GM19463 (cell line): Measurements from ENCODE around the gene KRTAP4-6.
"Not testable (repeated sequence)": the region's sequence is repeated elsewhere in the genome, so short reads cannot be mapped to it uniquely, and the experiment has no call there.

Source experiments
- ATAC-seq: cut with Tn5 transposase; IDR thresholded peaks from one replicate; pipeline ENCODE4 v1.9.1; 2021; ENCODE audit warnings: mild to moderate bottlenecking, moderate library complexity; ENCODE audit not compliant: unreplicated experiment

KRTAP4-6 gene

GRCh38 chr17:41140360-41141131 is at the start of gene KRTAP4-6:
Gene KRTAP4-6, minus strand, starts transcription at chr17:41140544. Its CDS starts 57 bp downstream, at chr17:41140487.
- ATAC-seq: no peak

GRCh38 chr17:41189837-41190318 is 49.5 kb upstream of the KRTAP4-6 start, which contains the start of gene KRTAP9-1:
Gene KRTAP9-1, plus strand, starts transcription at chr17:41189887. Its CDS starts 0 bp downstream, at chr17:41189887.
- not testable (repeated sequence) for ATAC-seq

- ATAC-seq: no peak
Observed at GRCh38 chr17:41186872-41187271, 46.5 kb upstream of the KRTAP4-6 start.

- no peak for ATAC-seq
Observed at GRCh38 chr17:41185001-41185400, 44.7 kb upstream of the KRTAP4-6 start.

- no peak for ATAC-seq
Observed at GRCh38 chr17:41184480-41184961, 44.2 kb upstream of the KRTAP4-6 start, which contains the start of gene KRTAP4-1. Gene KRTAP4-1, minus strand, starts transcription at chr17:41184911. Its CDS starts 57 bp downstream, at chr17:41184854.

- no peak for ATAC-seq
Observed at GRCh38 chr17:41178843-41179616, 38.7 kb upstream of the KRTAP4-6 start.

- ATAC-seq: no peak
Observed at GRCh38 chr17:41178341-41178740, 38.0 kb upstream of the KRTAP4-6 start.

- no peak for ATAC-seq
Observed at GRCh38 chr17:41177727-41178271, 37.5 kb upstream of the KRTAP4-6 start, which contains the start of gene KRTAP4-2. Gene KRTAP4-2, minus strand, starts transcription at chr17:41178221. Its CDS starts 57 bp downstream, at chr17:41178164.

- ATAC-seq: no peak
Observed at GRCh38 chr17:41176744-41177387, 36.5 kb upstream of the KRTAP4-6 start.

GRCh38 chr17:41171886-41172285 is 31.5 kb upstream of the KRTAP4-6 start:
- no peak for ATAC-seq

- no peak for ATAC-seq
Observed at GRCh38 chr17:41168121-41168520, 27.8 kb upstream of the KRTAP4-6 start, which contains the start of gene KRTAP4-3. Gene KRTAP4-3, minus strand, starts transcription at chr17:41168221. Its CDS starts 49 bp downstream, at chr17:41168172.

- no peak for ATAC-seq
Observed at GRCh38 chr17:41167561-41167960, 27.2 kb upstream of the KRTAP4-6 start.

- ATAC-seq: no peak
Observed at GRCh38 chr17:41163828-41164227, 23.5 kb upstream of the KRTAP4-6 start.

GRCh38 chr17:41160648-41161047 is 20.3 kb upstream of the KRTAP4-6 start, which contains the start of gene KRTAP4-4:
Gene KRTAP4-4, minus strand, starts transcription at chr17:41160748. Its CDS starts 57 bp downstream, at chr17:41160691.
- no peak for ATAC-seq

- not testable (repeated sequence) for ATAC-seq
Observed at GRCh38 chr17:41160190-41160589, 19.8 kb upstream of the KRTAP4-6 start.

- ATAC-seq: no peak
Observed at GRCh38 chr17:41153856-41154255, 13.5 kb upstream of the KRTAP4-6 start.

- no peak for ATAC-seq
Observed at GRCh38 chr17:41151525-41151924, 11.2 kb upstream of the KRTAP4-6 start.

GRCh38 chr17:41150026-41150425 is 9.7 kb upstream of the KRTAP4-6 start:
- ATAC-seq: no peak

- no peak for ATAC-seq
Observed at GRCh38 chr17:41149652-41149985, 9.3 kb upstream of the KRTAP4-6 start, which contains the start of gene KRTAP4-5. Gene KRTAP4-5, minus strand, starts transcription at chr17:41149825. Its CDS starts 58 bp downstream, at chr17:41149767.

GRCh38 chr17:41148971-41149651 is 8.8 kb upstream of the KRTAP4-6 start:
- ATAC-seq: not testable (repeated sequence)
